NCI-H748 (cell line): ENCODE data around the gene OR4D11.
"Not testable (repeated sequence)": the region's sequence is repeated elsewhere in the genome, so short reads cannot be mapped to it uniquely, and the experiment has no call there.

Source experiments
- DNase-seq: peaks from one replicate; lab custom pipeline; 2025; ENCODE audit not compliant: unreplicated experiment; lab: John Stamatoyannopoulos, UW

The OR4D11 gene

GRCh38 chr11:59503276-59503675, at the start of gene OR4D11:
TSS of gene OR4D11 (plus strand) at chr11:59503576. CDS start at chr11:59503576, 0 bp downstream.
- DNase-seq: no peak

GRCh38 chr11:59456661-59457060, 46.7 kb upstream of the OR4D11 start, which contains the start of gene OR4D6:
TSS of gene OR4D6 (plus strand) at chr11:59456961. CDS start at chr11:59456961, 0 bp downstream.
- DNase-seq: no peak

GRCh38 chr11:59459916-59460315, 43.5 kb upstream of the OR4D11 start:
- no peak for DNase-seq

- DNase-seq: no peak
Measured at GRCh38 chr11:59463190-59463641, 40.2 kb upstream of the OR4D11 start.

GRCh38 chr11:59473015-59473414, 30.4 kb upstream of the OR4D11 start, which contains the start of gene OR4D10:
TSS of gene OR4D10 (plus strand) at chr11:59473315. CDS start at chr11:59477430, 4,115 bp downstream.
- no peak for DNase-seq

GRCh38 chr11:59475176-59475575, 28.2 kb upstream of the OR4D11 start:
- DNase-seq: no peak

GRCh38 chr11:59479906-59480305, 23.5 kb upstream of the OR4D11 start:
- no peak for DNase-seq

GRCh38 chr11:59480359-59480758, 23.0 kb upstream of the OR4D11 start:
- DNase-seq: no peak

GRCh38 chr11:59501931-59502330, 1.4 kb upstream of the OR4D11 start:
- no peak for DNase-seq

- DNase-seq: no peak
Measured at GRCh38 chr11:59510941-59511589, 7.7 kb downstream of the OR4D11 start, which contains the start of gene OR4D9. TSS of gene OR4D9 (plus strand) at chr11:59511539. CDS start at chr11:59514913, 3,374 bp downstream.

GRCh38 chr11:59511675-59512074, 8.3 kb downstream of the OR4D11 start:
- DNase-seq: no peak

GRCh38 chr11:59520139-59520538, 16.8 kb downstream of the OR4D11 start:
- DNase-seq: not testable (repeated sequence)

- DNase-seq: no peak
Measured at GRCh38 chr11:59520741-59521140, 17.4 kb downstream of the OR4D11 start.

GRCh38 chr11:59523541-59523940, 20.2 kb downstream of the OR4D11 start:
- DNase-seq: no peak

- no peak for DNase-seq
Measured at GRCh38 chr11:59528711-59529110, 25.3 kb downstream of the OR4D11 start.

- DNase-seq: no peak
Measured at GRCh38 chr11:59532620-59533019, 29.2 kb downstream of the OR4D11 start.

- no peak for DNase-seq
Measured at GRCh38 chr11:59534676-59535075, 31.3 kb downstream of the OR4D11 start.

- no peak for DNase-seq
Measured at GRCh38 chr11:59542142-59542810, 38.9 kb downstream of the OR4D11 start.

GRCh38 chr11:59543713-59544112, 40.3 kb downstream of the OR4D11 start:
- DNase-seq: not testable (repeated sequence)

GRCh38 chr11:59544869-59545178, 41.4 kb downstream of the OR4D11 start:
- no peak for DNase-seq

GRCh38 chr11:59545179-59546020, 42.0 kb downstream of the OR4D11 start:
- DNase-seq: no peak
